A673 (cell line): ENCODE results near the gene PLCB4. TPM values are rescaled to one million over a fixed set of nuclear protein-coding genes. Genes with fewer than 3 reads are reported as not detected.

ENCODE experiments used
- BruUV-seq: library from RNA; stranded (reverse); fragments of 400-500 nt; replicated peaks from 2 replicates; lab custom pipeline; 2021; lab: Mats Ljungman, UMichigan
- CTCF ChIA-PET: fragments of 300-600 bp; sonication (Branson Sonifier 250); formaldehyde crosslinking; loops from one replicate; lab custom pipeline; 2022; ENCODE audit warnings: antibody characterized with exemption; lab: Charles Lee
- POLR2A ChIA-PET: fragments of 300-600 bp; sonication (Branson Sonifier 250); formaldehyde crosslinking; loops from one replicate; lab custom pipeline; 2022; ENCODE audit warnings: antibody characterized with exemption; ENCODE audit not compliant: low non-redundant PET; lab: Charles Lee
- DNase-seq: peaks from one replicate; pipeline ENCODE4 v3.0.0-alpha.2; 2015; ENCODE audit warnings: low spot score
- H3K27ac ChIP-seq: fragments of 200-600 bp; sonication (generic); 2 replicates; pipeline ENCODE4 v1.5.1; 2016; ENCODE audit warnings: mixed run types, low read depth, mild to moderate bottlenecking, mixed read lengths, antibody characterized with exemption, low read length; ENCODE audit not compliant: poor library complexity, severe bottlenecking
- H3K27me3 ChIP-seq: fragments of 200-600 bp; sonication (generic); replicated peaks from 2 replicates; pipeline ENCODE4 v1.6.1; 2017; ENCODE audit warnings: mixed run types, low read depth, mild to moderate bottlenecking, mixed read lengths, antibody characterized with exemption, low read length; ENCODE audit not compliant: insufficient read depth, poor library complexity
- H3K36me3 ChIP-seq: fragments of 200-600 bp; sonication (generic); 2 replicates; pipeline ENCODE4 v1.6.1; 2016; ENCODE audit warnings: mixed run types, mild to moderate bottlenecking, mixed read lengths, antibody characterized with exemption, low read length; ENCODE audit not compliant: insufficient read depth, poor library complexity, severe bottlenecking
- H3K4me1 ChIP-seq: fragments of 200-600 bp; sonication (generic); 2 replicates; pipeline ENCODE4 v1.6.1; 2017; ENCODE audit warnings: mixed run types, mild to moderate bottlenecking, mixed read lengths, antibody characterized with exemption, low read length; ENCODE audit not compliant: insufficient read depth, poor library complexity, severe bottlenecking
- H3K4me3 ChIP-seq: fragments of 200-600 bp; sonication (generic); 2 replicates; pipeline ENCODE4 v1.5.1; 2016; ENCODE audit warnings: low read depth, mixed run types, mild to moderate bottlenecking, mixed read lengths, low read length; ENCODE audit not compliant: poor library complexity, severe bottlenecking
- H3K9me3 ChIP-seq: fragments of 200-600 bp; sonication (generic); 2 replicates; pipeline ENCODE4 v1.6.1; 2016; ENCODE audit warnings: mixed run types, low read depth, mild to moderate bottlenecking, mixed read lengths, antibody characterized with exemption, low read length; ENCODE audit not compliant: poor library complexity, severe bottlenecking
- CTCF ChIP-seq: fragments of 300-800, 200-600 bp; sonication (generic); conservative IDR thresholded peaks from 2 replicates; pipeline ENCODE4 v1.5.1; 2017; ENCODE audit warnings: low read depth, mild to moderate bottlenecking, antibody characterized with exemption, low read length, moderate library complexity, mixed read lengths
- EZH2 ChIP-seq: fragments of 200-600 bp; sonication (generic); IDR thresholded peaks from 2 replicates; pipeline ENCODE4 v1.6.1; 2017; ENCODE audit warnings: borderline replicate concordance, low read depth, mild to moderate bottlenecking, mixed read lengths, antibody characterized with exemption, low read length; ENCODE audit not compliant: poor library complexity, severe bottlenecking
- intact Hi-C: fragments of 100-400 bp; cut with micrococcal nuclease; formaldehyde crosslinking; loops from one replicate; pipeline ENCODE4 v1.10.0; 2022; ENCODE audit not compliant: unreplicated experiment
- total RNA-seq: library from RNA; stranded (reverse); gene quantifications from 2 replicates; pipeline ENCODE4 v1.2.3, GENCODE V29; 2021

The PLCB4 gene
- total RNA-seq, 1 experiment from 2014 or later = 6.2 TPM

- POLR2A ChIA-PET = no interaction called here
- intact Hi-C loops = no loop called here
- Histone ChIP-seq H3K9me3 (no peaks in the 10 kb centered on the region), H3K4me3 (no peak overlapping the region), H3K27me3 (no peaks in the 10 kb centered on the region), H3K36me3 (no peaks in the 10 kb centered on the region), H3K27ac (no peak overlapping the region), H3K4me1 (no peaks in the 10 kb centered on the region)
- CTCF ChIA-PET = no interaction called here
- no peak for TF ChIP-seq EZH2
- no peak for TF ChIP-seq CTCF
- DNase-seq = no peak
- BruUV-seq = no TSS peak
Measured at GRCh38 chr20:9352739-9353138, 283.9 kb downstream of the PLCB4 start.

- BruUV-seq = no TSS peak
- Histone ChIP-seq H3K4me3 (no peak overlapping the region), H3K36me3 (no peaks in the 10 kb centered on the region), H3K27me3 (no peaks in the 10 kb centered on the region), H3K9me3 (no peaks in the 10 kb centered on the region), H3K27ac (no peak overlapping the region), H3K4me1 (no peaks in the 10 kb centered on the region)
- intact Hi-C loops = no loop called here
- no peak for DNase-seq
- ChIA-PET POLR2A (no interaction called here), CTCF (no interaction called here)
- no peak for TF ChIP-seq CTCF
- no peak for TF ChIP-seq EZH2
Measured at GRCh38 chr20:9353180-9353915, 284.5 kb downstream of the PLCB4 start.

- H3K27ac ChIP-seq = no peak overlapping the region
- no peak for TF ChIP-seq EZH2
- no peak for TF ChIP-seq CTCF
- no TSS peak for BruUV-seq
- no peaks in the 10 kb centered on the region for H3K27me3 ChIP-seq
- H3K36me3 ChIP-seq = no peaks in the 10 kb centered on the region
- no peak for DNase-seq
- intact Hi-C loops = no loop called here
- H3K9me3 ChIP-seq = no peaks in the 10 kb centered on the region
- POLR2A ChIA-PET = no interaction called here
- CTCF ChIA-PET = no interaction called here
- no peaks in the 10 kb centered on the region for H3K4me1 ChIP-seq
- H3K4me3 ChIP-seq = no peak overlapping the region
Measured at GRCh38 chr20:9353916-9354276, 285.0 kb downstream of the PLCB4 start.
